ENCODE results near the gene TSPAN16.

TSPAN16 gene

GRCh38 chr19:11337080-11337479 lies 41.1 kb downstream of the TSPAN16 start:
- no peak overlapping the region for H4K91ac ChIP-seq (ENCODE audit: low read depth, low read length)
- H3K14ac ChIP-seq (ENCODE audit: low read length): no peak overlapping the region
- peaks cover 5% of the 10 kb centered on the region for H3K79me1 ChIP-seq (ENCODE audit: low read length)
- peaks cover 2% of the 10 kb centered on the region for H3K9me3 ChIP-seq (ENCODE audit: insufficient read depth, low read depth, low read length)
- H4K8ac ChIP-seq (ENCODE audit: low read depth, low read length): no peak overlapping the region
- no peak overlapping the region for H2BK12ac ChIP-seq (ENCODE audit: low read length)
- no peak overlapping the region for H3K23ac ChIP-seq (ENCODE audit: low read length)
- no peak overlapping the region for H2AFZ ChIP-seq (ENCODE audit: insufficient read depth, low read length, poor library complexity)
- no peak overlapping the region for H3K4ac ChIP-seq (ENCODE audit: low read depth, low read length)
- H3K4me2 ChIP-seq (ENCODE audit: low read length): no peak overlapping the region
- no peak overlapping the region for H3K9ac ChIP-seq (ENCODE audit: low read length)
- no peak for DNase-seq
- H2AK5ac ChIP-seq (ENCODE audit: low read length): no peak overlapping the region
- H3K79me2 ChIP-seq (ENCODE audit: control insufficient read depth, insufficient read depth, low read length, poor library complexity): peaks cover 4% of the 10 kb centered on the region
- no peak overlapping the region for H3K4me3 ChIP-seq (ENCODE audit: low read depth, low read length)
- H3K4me1 ChIP-seq (ENCODE audit: control insufficient read depth in 1 of 2, insufficient read depth in 2 of 2, low read length in 2 of 2): peaks cover 6 to 11% of the 10 kb centered on the region in 2 experiments
- H3K27me3 ChIP-seq (ENCODE audit: insufficient read depth, low read length): no peaks in the 10 kb centered on the region
- H3K18ac ChIP-seq (ENCODE audit: low read length): no peak overlapping the region
- no peak overlapping the region for H2BK5ac ChIP-seq (ENCODE audit: low read depth, low read length, poor library complexity)
- WGBS (ENCODE audit: extremely low coverage, insufficient coverage, insufficient read length): no CpG with 5 or more reads among the region's 14 CpGs
- no peak overlapping the region for H2BK120ac ChIP-seq (ENCODE audit: insufficient read depth, low read length, poor library complexity)
- H3K27ac ChIP-seq (ENCODE audit: low read depth, low read length): no peak overlapping the region
- H4K12ac ChIP-seq (ENCODE audit: low read depth, low read length): no peak overlapping the region
- H3K36me3 ChIP-seq (ENCODE audit: control insufficient read depth in 1 of 2, insufficient read depth in 2 of 2, low read length in 2 of 2): peaks cover 9% of the 10 kb centered on the region in 2 experiments

- Histone ChIP-seq H4K8ac (ENCODE audit: low read depth, low read length) (no peak overlapping the region), H2BK12ac (ENCODE audit: low read length) (no peak overlapping the region), H3K79me1 (ENCODE audit: low read length) (peaks cover 5% of the 10 kb centered on the region), H3K23ac (ENCODE audit: low read length) (no peak overlapping the region), H3K27ac (ENCODE audit: low read depth, low read length) (no peak overlapping the region), H3K9me3 (ENCODE audit: insufficient read depth, low read depth, low read length) (peaks cover 2% of the 10 kb centered on the region), H3K18ac (ENCODE audit: low read length) (no peak overlapping the region), H2AK5ac (ENCODE audit: low read length) (peak overlapping the region; percentile 52), H3K4me1 (ENCODE audit: control insufficient read depth in 1 of 2, insufficient read depth in 2 of 2, low read length in 2 of 2) (peaks cover 6 to 11% of the 10 kb centered on the region in 2 experiments), H3K9ac (ENCODE audit: low read length) (no peak overlapping the region), H4K12ac (ENCODE audit: low read depth, low read length) (no peak overlapping the region), H3K27me3 (ENCODE audit: insufficient read depth, low read length) (no peaks in the 10 kb centered on the region), H2BK120ac (ENCODE audit: insufficient read depth, low read length, poor library complexity) (no peak overlapping the region), H2AFZ (ENCODE audit: insufficient read depth, low read length, poor library complexity) (peak overlapping the region; percentile 23), H4K91ac (ENCODE audit: low read depth, low read length) (no peak overlapping the region), H3K4me2 (ENCODE audit: low read length) (no peak overlapping the region), H3K4me3 (ENCODE audit: low read depth, low read length) (no peak overlapping the region), H2BK5ac (ENCODE audit: low read depth, low read length, poor library complexity) (no peak overlapping the region), H3K4ac (ENCODE audit: low read depth, low read length) (no peak overlapping the region), H3K79me2 (ENCODE audit: control insufficient read depth, insufficient read depth, low read length, poor library complexity) (peaks cover 4% of the 10 kb centered on the region), H3K36me3 (ENCODE audit: control insufficient read depth in 1 of 2, insufficient read depth in 2 of 2, low read length in 2 of 2) (peaks cover 9% of the 10 kb centered on the region in 2 experiments), H3K14ac (ENCODE audit: low read length) (no peak overlapping the region)
- WGBS (ENCODE audit: extremely low coverage, insufficient coverage, insufficient read length): no CpG with 5 or more reads among the region's 7 CpGs
- no peak for DNase-seq
These were observed 42.2 kb downstream of the TSPAN16 start for GRCh38 chr19:11338121-11338520.

DNA sequence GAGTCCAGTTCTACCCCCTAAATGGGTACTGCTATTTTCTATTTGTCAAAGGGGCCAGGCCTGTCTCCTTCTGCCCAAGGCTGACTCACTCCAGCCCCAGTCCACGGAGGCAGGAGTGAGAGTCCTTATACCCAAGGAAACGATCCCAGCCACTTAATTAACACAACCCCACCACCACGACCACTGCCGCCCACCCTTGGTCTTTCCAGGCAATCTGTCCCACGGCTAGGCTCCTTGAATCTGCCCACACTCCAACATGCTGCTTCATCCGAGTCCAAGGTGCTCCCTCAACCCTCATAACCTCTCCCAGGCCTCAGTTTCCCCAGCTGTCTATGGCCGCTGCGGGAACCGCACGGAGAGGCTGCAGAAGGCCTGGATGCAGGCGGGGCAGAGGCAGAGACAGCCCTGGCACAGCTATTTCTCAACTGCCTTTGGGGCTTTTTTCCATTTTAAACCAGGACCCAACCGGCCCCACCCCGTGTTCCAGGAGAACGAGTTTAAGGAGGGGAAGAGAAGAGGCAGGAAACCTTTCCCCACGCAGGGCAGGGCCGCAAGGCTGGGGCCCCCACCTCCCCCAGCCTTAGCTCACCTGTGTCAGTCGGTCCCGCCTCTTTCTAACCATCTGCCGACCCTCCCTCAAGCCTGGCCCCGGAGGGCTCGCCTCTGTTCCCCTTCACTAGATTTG lies 42.8 kb downstream of the TSPAN16 start:
- no peak overlapping the region for H2BK5ac ChIP-seq (ENCODE audit: low read depth, low read length, poor library complexity)
- no peak overlapping the region for H3K27ac ChIP-seq (ENCODE audit: low read depth, low read length)
- peak overlapping the region; percentile 47 for H3K14ac ChIP-seq (ENCODE audit: low read length)
- peak overlapping the region; percentile 35 for H2AK5ac ChIP-seq (ENCODE audit: low read length)
- peak overlapping the region; percentile 80 for H4K12ac ChIP-seq (ENCODE audit: low read depth, low read length)
- H3K4me3 ChIP-seq (ENCODE audit: low read depth, low read length): peak overlapping the region; percentile 89
- no peak overlapping the region for H3K23ac ChIP-seq (ENCODE audit: low read length)
- no peaks in the 10 kb centered on the region for H3K27me3 ChIP-seq (ENCODE audit: insufficient read depth, low read length)
- H3K18ac ChIP-seq (ENCODE audit: low read length): peak overlapping the region; percentile 69
- H4K91ac ChIP-seq (ENCODE audit: low read depth, low read length): peak overlapping the region; percentile 53
- H3K4me1 ChIP-seq (ENCODE audit: control insufficient read depth in 1 of 2, insufficient read depth in 2 of 2, low read length in 2 of 2): peaks cover 6 to 11% of the 10 kb centered on the region in 2 experiments
- no peak overlapping the region for H3K9ac ChIP-seq (ENCODE audit: low read length)
- H2BK12ac ChIP-seq (ENCODE audit: low read length): no peak overlapping the region
- peak overlapping the region; percentile 68 for H2BK120ac ChIP-seq (ENCODE audit: insufficient read depth, low read length, poor library complexity)
- peak in 1 of 2 donors; percentile 50 for DNase-seq
- H3K79me1 ChIP-seq (ENCODE audit: low read length): peaks cover 5% of the 10 kb centered on the region
- peak overlapping the region; percentile 75 for H2AFZ ChIP-seq (ENCODE audit: insufficient read depth, low read length, poor library complexity)
- H3K36me3 ChIP-seq (ENCODE audit: control insufficient read depth in 1 of 2, insufficient read depth in 2 of 2, low read length in 2 of 2): peaks cover 9% of the 10 kb centered on the region in 2 experiments
- H3K4me2 ChIP-seq (ENCODE audit: low read length): peak overlapping the region; percentile 95
- peaks cover 2% of the 10 kb centered on the region for H3K9me3 ChIP-seq (ENCODE audit: insufficient read depth, low read depth, low read length)
- H4K8ac ChIP-seq (ENCODE audit: low read depth, low read length): peak overlapping the region; percentile 88
- peaks cover 4% of the 10 kb centered on the region for H3K79me2 ChIP-seq (ENCODE audit: control insufficient read depth, insufficient read depth, low read length, poor library complexity)
- H3K4ac ChIP-seq (ENCODE audit: low read depth, low read length): peak overlapping the region; percentile 39
- WGBS (ENCODE audit: extremely low coverage, insufficient coverage, insufficient read length): no CpG with 5 or more reads among the region's 21 CpGs

DNA sequence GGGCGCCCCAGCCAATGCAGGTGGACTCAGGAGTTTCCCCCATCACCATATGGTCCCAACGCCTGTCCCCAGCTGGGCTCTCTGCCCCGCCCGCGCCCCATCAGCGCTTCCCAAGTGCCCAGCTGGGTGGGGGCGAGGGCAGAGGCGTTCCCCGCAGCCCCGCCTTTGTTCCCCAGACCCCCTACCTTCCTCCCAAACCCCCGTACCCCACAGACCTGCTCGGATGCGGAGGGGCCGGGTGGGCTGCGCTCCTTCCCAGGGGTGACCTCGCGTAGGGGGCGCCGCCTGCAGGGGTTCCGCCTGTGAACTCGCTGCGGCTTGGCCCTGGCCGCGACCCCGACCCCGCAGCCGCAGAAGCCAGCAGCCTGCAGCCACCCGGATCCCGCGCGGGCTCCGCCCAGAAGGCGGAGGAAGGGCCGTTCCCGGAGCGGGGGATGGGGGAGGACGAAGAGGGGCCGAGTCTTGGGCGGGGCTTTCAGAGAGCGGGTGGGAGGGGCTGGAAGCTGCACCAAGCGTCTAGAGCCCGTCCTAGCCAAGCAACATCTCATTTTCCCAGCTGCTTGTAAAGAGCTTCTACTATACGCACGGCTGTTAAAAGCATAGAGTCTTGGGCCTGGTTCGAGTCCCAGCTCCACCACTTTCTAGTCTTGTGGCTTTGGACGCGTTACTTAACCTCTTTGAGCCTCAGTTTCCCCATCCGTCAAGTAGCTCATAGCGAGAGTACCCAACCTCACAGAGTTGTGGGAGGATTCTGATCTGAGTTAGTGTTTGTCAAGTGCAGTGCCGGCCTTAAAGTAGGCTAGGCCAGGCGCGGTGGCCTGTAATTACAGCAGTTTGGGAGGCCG lies 43.5 kb downstream of the TSPAN16 start, which contains the start of gene RAB3D:
TSS of gene RAB3D (minus strand) at position 404 of the 845 bp plus-strand sequence. CDS start 2,258 bp downstream, outside the sequence.
- Histone ChIP-seq H4K91ac (ENCODE audit: low read depth, low read length) (peak within 1 kb of the TSS; percentile 53), H2BK5ac (ENCODE audit: low read depth, low read length, poor library complexity) (no peak within 1 kb of the TSS), H3K23ac (ENCODE audit: low read length) (no peak within 1 kb of the TSS), H4K12ac (ENCODE audit: low read depth, low read length) (peak within 1 kb of the TSS; percentile 80), H3K36me3 (ENCODE audit: control insufficient read depth in 1 of 2, insufficient read depth in 2 of 2, low read length in 2 of 2) (peaks cover 9% of the 10 kb centered on the region in 2 experiments), H2BK12ac (ENCODE audit: low read length) (no peak within 1 kb of the TSS), H3K14ac (ENCODE audit: low read length) (peak within 1 kb of the TSS; percentile 47), H3K4me2 (ENCODE audit: low read length) (peak within 1 kb of the TSS; percentile 95), H3K27ac (ENCODE audit: low read depth, low read length) (no peak within 1 kb of the TSS), H2AK5ac (ENCODE audit: low read length) (peak within 1 kb of the TSS; percentile 35), H3K4ac (ENCODE audit: low read depth, low read length) (peak within 1 kb of the TSS; percentile 39), H4K8ac (ENCODE audit: low read depth, low read length) (peak within 1 kb of the TSS; percentile 88), H3K4me3 (ENCODE audit: low read depth, low read length) (peak within 1 kb of the TSS; percentile 89), H3K18ac (ENCODE audit: low read length) (peak within 1 kb of the TSS; percentile 69), H3K9ac (ENCODE audit: low read length) (peak within 1 kb of the TSS; percentile 67), H3K4me1 (ENCODE audit: control insufficient read depth in 1 of 2, insufficient read depth in 2 of 2, low read length in 2 of 2) (peaks cover 6 to 12% of the 10 kb centered on the region in 2 experiments), H3K79me1 (ENCODE audit: low read length) (peaks cover 5% of the 10 kb centered on the region), H2BK120ac (ENCODE audit: insufficient read depth, low read length, poor library complexity) (peak within 1 kb of the TSS; percentile 68), H3K27me3 (ENCODE audit: insufficient read depth, low read length) (no peaks in the 10 kb centered on the region), H3K9me3 (ENCODE audit: insufficient read depth, low read depth, low read length) (peaks cover 2% of the 10 kb centered on the region), H3K79me2 (ENCODE audit: control insufficient read depth, insufficient read depth, low read length, poor library complexity) (peaks cover 4% of the 10 kb centered on the region), H2AFZ (ENCODE audit: insufficient read depth, low read length, poor library complexity) (peak within 1 kb of the TSS; percentile 80)
- no CpG with 5 or more reads among the region's 53 CpGs for WGBS (ENCODE audit: extremely low coverage, insufficient coverage, insufficient read length)
- peak; percentile 83 to 90 for DNase-seq
